ENCODE data around the gene TTC21A.

Gene TTC21A

GRCh38 chr3:39098473-39099000 lies 8.9 kb upstream of the TTC21A start:
- DNase-seq = no peak

DNA sequence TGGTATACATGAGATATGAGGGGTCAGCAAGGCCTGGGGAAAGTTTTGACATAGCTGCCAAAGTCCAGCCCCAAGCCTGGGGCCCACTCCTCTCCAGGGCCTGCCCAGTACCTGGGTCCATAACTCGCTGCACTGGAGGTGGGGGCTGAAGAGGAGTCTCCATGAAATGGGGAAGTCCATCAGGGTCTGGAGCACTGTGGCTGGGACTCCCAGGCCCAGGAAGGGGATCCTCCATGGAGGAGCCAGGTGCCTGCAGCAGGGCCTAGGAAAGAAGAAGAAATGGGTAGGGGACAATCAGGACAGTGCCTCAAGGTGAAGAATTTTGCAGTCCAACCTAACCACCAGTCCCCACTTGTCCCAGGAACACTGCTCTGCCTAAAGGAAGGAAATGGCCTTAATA lies 8.2 kb upstream of the TTC21A start:
- DNase-seq = no peak

DNA sequence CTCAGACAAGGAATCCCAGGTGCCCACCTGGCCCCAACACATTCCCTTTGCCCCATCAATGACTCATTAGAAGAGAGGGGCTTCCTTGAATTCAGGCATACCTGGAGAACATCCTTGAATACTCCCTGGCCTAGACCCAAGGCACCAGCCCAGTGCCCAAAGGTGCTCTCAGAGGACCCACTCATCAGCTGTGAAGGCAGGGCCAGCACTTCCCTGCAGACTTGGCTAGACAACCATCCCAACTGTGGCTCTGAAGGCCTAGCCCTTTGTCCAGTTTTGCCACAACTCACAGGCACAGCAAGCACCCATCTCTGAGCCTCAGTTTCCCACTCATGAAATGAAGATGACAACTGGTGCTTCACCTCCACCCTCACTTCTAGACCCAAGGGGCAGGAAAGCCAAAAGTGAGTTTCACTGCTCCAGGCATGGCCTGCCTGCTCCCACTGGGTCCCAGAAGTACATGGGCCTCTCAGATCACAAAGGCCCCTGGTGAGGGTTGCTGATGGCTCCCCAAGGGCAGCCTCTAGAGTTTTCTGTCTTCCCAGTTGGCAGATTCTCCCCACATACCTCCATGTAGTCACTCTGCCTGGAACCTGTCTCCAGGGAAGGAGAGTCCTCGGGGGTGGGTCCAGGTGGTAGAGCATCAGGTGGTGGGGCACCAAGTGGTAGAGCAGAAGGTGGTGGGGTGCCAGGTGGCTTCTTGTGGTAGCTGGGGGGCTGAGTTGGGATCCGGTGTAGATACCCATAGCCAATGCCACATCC lies 7.6 kb upstream of the TTC21A start:
- no peak for DNase-seq

GRCh38 chr3:39100500-39100886 lies 7.0 kb upstream of the TTC21A start:
- DNase-seq = no peak

- DNase-seq = peak; percentile 61
Observed at GRCh38 chr3:39101022-39101689, 6.3 kb upstream of the TTC21A start.

GRCh38 chr3:39102504-39103323 lies 4.8 kb upstream of the TTC21A start:
- no peak for DNase-seq

- no peak for DNase-seq
Observed at GRCh38 chr3:39103324-39103693, 4.2 kb upstream of the TTC21A start.

DNA sequence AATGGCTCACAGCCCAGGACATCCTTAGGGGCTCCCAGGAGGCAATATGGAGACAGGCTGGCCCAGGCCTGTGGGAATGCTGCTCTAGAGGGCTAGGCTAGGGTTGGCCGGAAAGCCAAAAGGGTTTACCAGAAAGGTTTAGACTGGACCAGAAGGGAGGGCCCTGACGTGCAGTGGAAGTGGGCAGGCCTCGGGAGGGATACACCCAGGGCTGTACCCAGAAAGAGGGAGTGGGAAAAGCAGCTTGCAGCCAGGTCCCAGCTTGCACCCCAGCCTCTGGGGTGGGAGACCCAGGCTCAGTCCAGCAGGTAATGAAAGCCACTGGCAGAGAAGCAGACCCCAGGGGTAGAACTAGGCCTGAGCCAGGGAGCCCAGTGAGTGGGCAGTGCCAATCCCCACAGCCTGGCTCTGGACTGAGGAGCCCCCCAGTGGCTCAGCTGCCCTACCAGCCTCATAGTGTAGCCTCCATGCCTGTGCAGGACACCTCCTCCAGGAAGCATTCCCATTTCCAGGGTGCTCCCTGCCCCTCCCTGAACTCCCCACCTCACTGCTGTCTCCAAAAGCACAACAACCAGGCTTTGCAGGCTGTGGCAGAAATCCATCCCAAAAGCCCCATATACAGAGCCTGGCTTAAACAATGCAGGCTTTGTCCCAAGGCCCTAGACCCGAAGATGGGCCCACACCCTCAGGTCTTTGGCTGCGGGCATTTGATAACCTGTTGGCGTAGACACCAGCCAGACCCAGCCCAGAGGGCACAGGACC lies 3.5 kb upstream of the TTC21A start:
- no peak for DNase-seq

- DNase-seq = no peak
Observed at GRCh38 chr3:39104961-39105686, 2.4 kb upstream of the TTC21A start.

DNA sequence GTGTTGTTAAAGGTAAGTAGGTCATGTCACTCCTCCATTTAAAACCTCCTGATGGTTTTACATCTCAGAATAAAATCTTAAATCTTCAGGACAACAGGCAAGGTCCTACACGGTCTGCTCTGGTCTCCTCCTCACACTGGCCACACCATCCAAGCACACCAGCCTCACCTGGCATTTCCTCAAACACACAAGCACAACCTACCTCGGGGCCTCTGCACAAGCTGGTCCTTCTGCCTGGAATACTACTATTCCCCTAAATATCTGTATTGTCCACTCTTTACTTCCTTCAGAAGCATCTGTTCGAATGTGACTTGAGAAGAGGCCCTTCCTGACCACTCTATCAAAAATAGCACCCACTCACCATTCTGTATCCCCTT lies 1.8 kb upstream of the TTC21A start:
- DNase-seq = no peak

DNA sequence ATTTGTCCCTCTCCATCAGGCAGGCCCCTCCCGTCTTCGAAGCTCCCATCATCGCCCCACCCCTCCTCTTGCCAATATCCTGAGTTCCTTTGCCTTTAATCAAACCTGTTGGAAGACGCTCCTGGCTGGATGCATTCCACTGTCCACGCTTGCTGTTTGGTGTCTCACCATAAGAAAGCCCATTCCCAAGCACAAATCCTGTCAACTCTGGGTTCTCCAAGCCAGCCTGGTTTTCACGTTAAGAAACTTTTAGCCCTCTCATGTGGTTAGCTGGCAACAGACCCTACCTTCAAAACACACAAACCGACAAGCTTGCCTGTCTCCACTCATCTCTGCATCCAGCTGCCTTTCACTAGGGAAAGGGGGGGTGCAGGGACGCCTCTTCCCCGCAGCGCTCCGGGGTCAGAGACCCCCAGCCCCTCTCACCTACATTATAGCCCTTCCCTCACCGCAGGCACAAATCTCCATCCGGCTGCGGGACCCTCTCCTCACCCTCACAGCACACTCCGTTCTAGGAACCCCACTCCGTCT lies 1.1 kb upstream of the TTC21A start:
- no peak for DNase-seq

- DNase-seq = peak; percentile 14
Observed at GRCh38 chr3:39106851-39107387, 561 bp upstream of the TTC21A start.

DNA sequence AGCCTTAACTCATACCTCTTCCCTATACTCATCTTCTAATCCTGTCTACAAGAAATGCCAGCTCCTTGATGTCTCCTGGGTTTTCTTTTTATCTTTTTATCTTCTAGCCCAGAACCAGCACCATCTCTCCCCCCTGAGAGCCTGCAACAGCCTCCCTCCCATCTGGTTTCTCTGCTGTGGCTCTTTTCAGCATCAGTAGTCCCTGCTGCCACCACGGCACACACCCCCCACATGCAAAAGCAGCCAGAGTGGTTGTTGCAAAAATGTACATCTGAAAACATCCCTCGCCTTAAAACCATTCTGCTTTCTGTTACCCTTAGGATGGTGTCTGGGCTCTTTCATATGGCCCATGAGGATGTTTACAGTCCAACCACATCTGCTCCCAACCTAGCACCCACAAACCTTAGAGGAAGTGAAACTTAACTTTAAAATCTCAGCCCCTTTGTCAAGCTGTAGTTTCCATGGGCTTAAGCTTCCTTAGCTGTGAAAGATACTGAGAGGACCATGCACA lies 775 bp downstream of the TTC21A start:
- peak; percentile 55 for DNase-seq

DNA sequence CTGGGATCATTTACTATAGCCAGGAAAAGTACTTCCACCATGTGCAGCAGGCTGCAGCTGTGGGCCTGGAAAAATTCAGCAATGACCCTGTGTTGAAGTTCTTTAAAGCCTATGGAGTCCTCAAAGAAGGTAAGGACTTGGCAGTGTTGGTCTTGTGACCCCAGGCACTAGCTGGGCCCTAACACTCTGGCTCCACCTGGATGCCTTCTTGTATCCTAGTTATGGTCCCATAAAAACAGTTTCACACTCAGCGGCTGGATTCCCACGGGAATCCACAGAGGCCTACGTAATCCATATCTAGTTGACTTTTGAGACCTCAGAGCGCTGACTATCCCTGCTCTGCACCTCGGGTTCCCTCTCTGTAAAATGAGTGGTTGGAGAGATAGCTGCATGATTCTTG lies 1.6 kb downstream of the TTC21A start:
- no peak for DNase-seq

DNA sequence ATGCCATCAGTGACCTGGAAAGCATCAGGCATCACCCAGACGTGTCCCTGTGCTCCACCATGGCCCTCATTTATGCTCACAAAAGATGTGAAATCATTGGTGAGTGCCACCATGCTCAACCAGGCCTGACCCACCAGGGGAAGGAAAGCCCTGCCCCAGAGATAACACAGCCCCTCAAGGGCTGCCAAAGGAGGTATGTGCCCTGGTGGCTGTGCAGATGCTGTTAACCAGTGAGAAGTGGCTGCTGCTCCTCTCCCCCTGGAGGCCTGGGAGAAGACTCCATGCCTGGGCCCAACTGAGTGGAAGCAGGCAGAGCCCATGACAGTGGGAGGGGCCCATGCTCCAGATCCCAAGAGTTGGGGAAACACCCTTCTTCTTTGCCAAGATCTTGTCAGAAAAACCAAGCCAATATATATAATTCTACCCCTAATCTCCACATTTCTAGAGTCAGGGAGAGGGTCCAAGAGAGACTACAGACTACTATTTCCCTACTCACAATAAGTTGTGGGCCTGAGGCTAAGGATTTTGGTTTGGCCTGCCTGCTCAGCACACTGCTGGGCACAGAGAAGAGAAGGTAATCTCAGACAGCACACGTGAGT lies 2.7 kb downstream of the TTC21A start:
- no peak for DNase-seq

- DNase-seq = no peak
Observed at GRCh38 chr3:39112113-39112512, 4.6 kb downstream of the TTC21A start.

DNA sequence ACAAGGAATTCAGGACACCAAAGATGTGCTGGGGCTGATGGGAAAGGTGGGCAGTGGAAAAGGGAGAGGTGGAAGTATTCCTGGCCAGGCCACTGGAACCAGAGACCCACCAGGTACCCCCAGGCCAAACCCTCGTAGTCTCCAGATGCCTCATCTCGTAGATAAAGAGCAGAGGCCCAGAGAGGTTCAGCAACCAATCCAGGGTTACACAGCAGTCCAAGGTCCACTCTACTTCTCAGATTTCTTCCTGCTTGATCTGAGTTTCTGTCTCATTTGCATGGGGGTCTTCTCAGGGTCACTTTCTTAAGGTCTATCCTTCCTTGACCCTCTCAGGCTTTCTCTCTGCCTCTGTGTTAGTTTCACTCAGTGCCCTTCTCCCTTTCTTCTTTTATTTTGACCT lies 5.1 kb downstream of the TTC21A start:
- no peak for DNase-seq

GRCh38 chr3:39113291-39113690 lies 5.8 kb downstream of the TTC21A start:
- no peak for DNase-seq

- DNase-seq = no peak
Observed at GRCh38 chr3:39114456-39114855, 7.0 kb downstream of the TTC21A start.

DNA sequence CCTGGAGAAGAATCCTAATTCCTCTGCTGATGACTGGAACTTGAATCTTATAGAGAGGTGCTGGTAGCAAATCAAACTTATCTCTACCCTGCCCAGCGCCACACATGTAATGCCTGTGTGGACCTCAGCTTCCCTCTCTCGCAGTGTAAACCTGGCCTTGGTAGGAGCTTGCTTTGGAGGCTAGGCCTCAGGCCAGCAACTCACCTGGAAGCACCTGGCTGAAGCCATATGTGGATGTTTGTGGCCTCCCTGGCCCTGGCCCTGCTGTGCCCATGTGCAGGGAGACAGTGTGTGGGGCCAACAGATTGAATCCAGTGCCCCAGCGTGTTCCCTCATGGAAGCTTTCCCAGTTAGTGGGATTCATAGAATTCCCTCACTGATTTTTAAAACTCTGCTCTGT lies 8.4 kb downstream of the TTC21A start:
- no peak for DNase-seq

DNA sequence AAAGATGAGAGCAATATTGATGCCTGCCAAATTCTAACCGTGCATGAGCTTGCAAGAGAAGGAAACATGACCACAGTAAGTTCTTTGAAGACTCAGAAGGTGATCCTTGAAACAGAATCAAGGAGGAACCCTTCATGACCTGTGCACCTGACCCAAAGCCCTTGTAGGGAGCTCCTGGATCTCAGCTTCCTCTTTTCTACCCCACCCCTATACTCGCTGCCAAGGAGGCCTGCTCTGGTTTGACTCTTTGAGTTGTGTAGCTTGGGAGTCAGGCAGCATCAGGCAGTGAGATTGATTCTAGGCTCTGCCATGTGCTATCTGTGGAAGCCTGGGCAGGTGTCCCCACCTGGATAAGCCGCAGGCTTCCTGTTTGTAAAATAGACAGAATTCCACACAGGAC lies 10.6 kb downstream of the TTC21A start:
- no peak for DNase-seq
